ENCODE measurements around the gene EPB41L4A. TPM values are rescaled to one million over a fixed set of nuclear protein-coding genes. Genes with fewer than 3 reads are reported as not detected.

EPB41L4A gene
- total RNA-seq, 1 donor from 2014 or later, result 37.7 TPM

- H3K27ac Mint-ChIP-seq, result no peak overlapping the region
These were observed 143.4 kb downstream of the EPB41L4A start for GRCh38 chr5:112275671-112276070.

GRCh38 chr5:112270299-112271293 lies 148.5 kb downstream of the EPB41L4A start:
- Mint-ChIP-seq H3K4me1 (ENCODE audit: low read depth) (peaks cover 6% of the 10 kb centered on the region), H3K27me3 (no peaks in the 10 kb centered on the region), H3K27ac (no peak overlapping the region), H3K9me3 (ENCODE audit: low read depth) (no peaks in the 10 kb centered on the region), H3K4me3 (ENCODE audit: low read depth) (no peak overlapping the region), H3K36me3 (ENCODE audit: insufficient read depth) (no peaks in the 10 kb centered on the region)
- no peak for DNase-seq (ENCODE audit: low spot score, unreplicated experiment)
- no peak for TF ChIP-seq CTCF (IDR thresholded peaks at IDR 0.05; ENCODE audit: unreplicated experiment)

More at GRCh38 chr5:112275671-112276070, 143.4 kb downstream of the EPB41L4A start:
- no peak for TF ChIP-seq CTCF (IDR thresholded peaks at IDR 0.05; ENCODE audit: unreplicated experiment)
- H3K27me3 Mint-ChIP-seq, result no peaks in the 10 kb centered on the region
- no peaks in the 10 kb centered on the region for H3K4me1 Mint-ChIP-seq (ENCODE audit: low read depth)
- H3K9me3 Mint-ChIP-seq (ENCODE audit: low read depth), result no peaks in the 10 kb centered on the region
- no peak overlapping the region for H3K4me3 Mint-ChIP-seq (ENCODE audit: low read depth)
- no peaks in the 10 kb centered on the region for H3K36me3 Mint-ChIP-seq (ENCODE audit: insufficient read depth)
- no peak for DNase-seq (ENCODE audit: low spot score, unreplicated experiment)

GRCh38 chr5:112267231-112267630 lies 151.8 kb downstream of the EPB41L4A start:
- Mint-ChIP-seq H3K27ac (no peak overlapping the region), H3K4me1 (ENCODE audit: low read depth) (peaks cover 7% of the 10 kb centered on the region), H3K36me3 (ENCODE audit: insufficient read depth) (peaks cover 3% of the 10 kb centered on the region), H3K4me3 (ENCODE audit: low read depth) (no peak overlapping the region), H3K9me3 (ENCODE audit: low read depth) (no peaks in the 10 kb centered on the region), H3K27me3 (no peaks in the 10 kb centered on the region)
- no peak for TF ChIP-seq CTCF (IDR thresholded peaks at IDR 0.05; ENCODE audit: unreplicated experiment)
- no peak for DNase-seq (ENCODE audit: low spot score, unreplicated experiment)

- no peaks in the 10 kb centered on the region for H3K9me3 Mint-ChIP-seq (ENCODE audit: low read depth)
- H3K36me3 Mint-ChIP-seq (ENCODE audit: insufficient read depth), result peaks cover 5% of the 10 kb centered on the region
- no peak for TF ChIP-seq CTCF (IDR thresholded peaks at IDR 0.05; ENCODE audit: unreplicated experiment)
- no peak overlapping the region for H3K4me3 Mint-ChIP-seq (ENCODE audit: low read depth)
- no peaks in the 10 kb centered on the region for H3K27me3 Mint-ChIP-seq
- H3K27ac Mint-ChIP-seq, result no peak overlapping the region
- peaks cover 7% of the 10 kb centered on the region for H3K4me1 Mint-ChIP-seq (ENCODE audit: low read depth)
- DNase-seq (ENCODE audit: low spot score, unreplicated experiment), result no peak
These were observed 154.4 kb downstream of the EPB41L4A start for GRCh38 chr5:112264666-112265065.

GRCh38 chr5:112264151-112264550 lies 154.9 kb downstream of the EPB41L4A start:
- peaks cover 7% of the 10 kb centered on the region for H3K4me1 Mint-ChIP-seq (ENCODE audit: low read depth)
- H3K27me3 Mint-ChIP-seq, result no peaks in the 10 kb centered on the region
- peaks cover 6% of the 10 kb centered on the region for H3K36me3 Mint-ChIP-seq (ENCODE audit: insufficient read depth)
- no peak for TF ChIP-seq CTCF (IDR thresholded peaks at IDR 0.05; ENCODE audit: unreplicated experiment)
- no peak for DNase-seq (ENCODE audit: low spot score, unreplicated experiment)
- no peak overlapping the region for H3K4me3 Mint-ChIP-seq (ENCODE audit: low read depth)
- H3K27ac Mint-ChIP-seq, result no peak overlapping the region
- no peaks in the 10 kb centered on the region for H3K9me3 Mint-ChIP-seq (ENCODE audit: low read depth)

Data from progenitor cell of endocrine pancreas (in vitro differentiated cells).